HG03575 (cell line): ENCODE data around the gene IL1B.

ENCODE experiments used
- ATAC-seq: cut with Tn5 transposase; IDR thresholded peaks from one replicate; pipeline ENCODE4 v1.9.1; 2021; ENCODE audit not compliant: unreplicated experiment, insufficient number of reproducible peaks, low FRiP score; ENCODE audit errors: extremely low read depth

IL1B gene

DNA sequence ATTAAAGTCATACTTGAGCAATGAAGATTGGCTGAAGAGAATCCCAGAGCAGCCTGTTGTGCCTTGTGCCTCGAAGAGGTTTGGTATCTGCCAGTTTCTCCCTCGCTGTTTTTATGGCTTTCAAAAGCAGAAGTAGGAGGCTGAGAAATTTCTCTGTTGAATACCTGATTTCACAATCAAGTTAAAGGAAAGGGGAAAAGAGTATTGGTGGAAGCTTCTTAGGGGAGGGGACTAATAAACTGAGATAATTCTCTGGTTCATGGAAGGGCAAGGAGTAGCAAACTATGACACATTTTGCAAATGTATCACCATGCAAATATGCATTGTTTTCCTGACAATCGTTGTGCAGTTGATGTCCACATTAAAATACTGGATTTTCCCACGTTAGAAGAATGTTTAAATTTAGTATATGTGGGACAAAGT, at the start of gene IL1B:
IL1B (minus strand) TSS at position 85 of the 423 bp plus-strand sequence. CDS start 550 bp downstream, outside the sequence.
- no peak for ATAC-seq

DNA sequence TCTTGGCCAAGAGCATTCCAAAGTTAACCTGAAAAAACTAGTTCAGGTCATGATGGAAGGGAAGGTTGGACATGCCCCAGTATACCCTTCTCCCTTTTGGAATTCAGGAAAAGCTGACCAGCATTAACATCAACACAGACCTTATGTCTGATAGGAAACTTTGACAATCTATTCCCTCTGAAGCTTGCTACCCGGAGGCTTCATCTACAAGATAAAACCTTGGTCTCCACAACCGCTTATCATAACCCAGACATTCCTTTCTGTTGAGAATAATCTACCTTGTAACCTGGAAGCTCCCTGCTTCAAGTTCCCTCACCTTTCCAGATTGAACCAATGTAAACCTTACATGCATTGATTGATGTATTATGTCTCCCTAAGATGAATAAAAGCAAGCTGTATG, 49.7 kb upstream of the IL1B start:
- no peak for ATAC-seq

DNA sequence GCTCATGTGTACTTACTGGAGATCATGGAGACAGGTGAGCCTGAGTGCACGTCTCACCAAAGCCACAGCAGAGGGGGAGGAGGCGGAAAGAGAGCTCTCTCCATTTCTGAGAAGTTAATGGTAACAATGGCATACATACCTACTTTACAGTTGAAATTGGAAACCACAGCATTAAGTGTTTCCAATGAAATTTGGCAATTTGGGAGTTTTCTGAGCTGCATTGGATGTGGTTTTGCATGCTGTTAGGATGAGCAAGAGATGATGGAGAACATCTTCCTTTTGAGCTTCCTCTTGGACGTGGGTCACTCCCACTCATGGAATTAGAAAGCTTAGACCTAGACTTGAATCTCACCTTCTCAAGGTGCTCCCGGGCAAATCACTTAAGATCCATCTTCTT, 48.9 kb upstream of the IL1B start:
- ATAC-seq: no peak

DNA sequence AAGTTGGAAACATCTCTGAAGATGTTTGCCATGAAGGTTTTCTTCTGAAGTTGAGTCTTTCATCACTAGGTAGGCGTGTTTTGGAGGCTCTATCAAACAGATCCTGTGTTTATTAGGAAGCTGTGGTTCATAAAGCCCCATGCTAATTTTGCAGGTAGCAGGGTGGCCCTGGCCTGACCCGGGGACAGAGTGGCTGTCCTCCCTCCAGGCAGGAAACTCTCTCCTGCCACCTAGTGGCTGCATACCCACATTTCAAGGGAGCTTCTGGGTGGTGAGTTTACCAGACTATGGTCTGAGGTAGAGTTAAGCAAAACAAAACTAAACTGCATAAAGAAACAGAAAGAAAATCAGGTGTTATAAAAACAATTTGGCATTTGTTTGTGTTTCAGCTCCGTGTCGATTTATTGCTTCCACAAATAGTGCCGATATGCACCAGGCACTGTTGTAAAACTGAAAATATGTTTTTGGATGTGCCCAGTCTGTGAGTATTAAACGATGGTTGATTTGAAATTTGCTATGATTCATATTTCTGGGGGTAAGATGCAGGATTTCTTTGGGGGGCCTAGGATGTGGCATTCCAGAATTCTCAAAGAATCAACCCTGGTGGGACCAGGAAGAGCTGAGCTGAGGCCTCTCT, 48.4 kb upstream of the IL1B start:
- no peak for ATAC-seq

DNA sequence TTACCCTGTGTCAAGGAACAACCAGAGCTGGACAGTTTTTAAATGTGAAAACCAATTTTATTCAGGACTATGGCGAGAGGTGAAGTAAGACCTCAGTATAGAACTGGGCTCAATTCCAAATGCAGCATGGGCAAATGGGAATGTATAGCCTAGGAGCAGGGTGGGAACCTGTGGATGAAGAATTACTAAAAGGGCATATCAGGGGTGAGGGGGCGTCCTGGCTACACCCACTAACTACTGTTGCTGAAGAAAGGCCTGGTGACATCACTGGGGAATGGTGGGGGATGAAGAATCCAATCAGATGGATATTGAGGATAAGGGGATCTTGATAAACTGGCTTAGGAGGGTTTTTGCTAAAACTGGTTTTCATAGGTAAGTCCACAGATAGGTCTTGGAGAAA, 47.1 kb upstream of the IL1B start:
- ATAC-seq: no peak

DNA sequence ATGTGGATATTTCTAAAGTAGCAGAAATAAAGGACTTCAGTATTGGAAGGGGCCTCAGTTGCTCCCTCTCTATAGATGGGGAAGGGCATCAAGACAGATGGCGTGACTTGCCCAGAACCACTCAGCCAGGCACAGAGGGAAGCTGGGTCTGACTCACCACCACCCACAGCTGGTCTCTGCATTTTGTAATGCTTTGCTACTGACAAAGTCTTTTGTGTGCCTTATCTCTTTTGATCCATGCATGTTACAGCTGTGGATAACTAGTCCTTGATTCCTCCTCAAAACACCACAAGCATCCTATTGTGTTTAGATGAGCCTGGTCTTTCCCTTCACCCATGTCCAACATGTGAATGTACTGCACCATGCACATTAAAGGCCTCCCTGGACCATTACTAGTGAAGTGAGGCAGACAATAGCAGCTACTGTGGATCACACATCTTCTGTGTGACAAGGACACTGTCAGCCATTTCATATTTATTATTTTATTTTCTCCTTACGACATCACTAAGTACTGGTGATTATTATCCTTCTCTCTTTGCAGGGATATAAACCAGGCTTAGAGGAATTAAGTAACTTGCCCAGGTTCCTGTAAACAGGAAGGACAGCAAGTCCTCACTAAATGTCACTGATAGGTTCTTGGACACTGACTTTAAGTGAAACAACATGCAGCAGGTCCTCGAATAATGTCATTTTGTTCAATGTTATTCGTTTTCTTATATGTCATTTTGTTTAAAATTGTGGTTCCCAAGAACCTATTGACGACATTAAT, 44.8 kb upstream of the IL1B start:
- ATAC-seq: no peak

DNA sequence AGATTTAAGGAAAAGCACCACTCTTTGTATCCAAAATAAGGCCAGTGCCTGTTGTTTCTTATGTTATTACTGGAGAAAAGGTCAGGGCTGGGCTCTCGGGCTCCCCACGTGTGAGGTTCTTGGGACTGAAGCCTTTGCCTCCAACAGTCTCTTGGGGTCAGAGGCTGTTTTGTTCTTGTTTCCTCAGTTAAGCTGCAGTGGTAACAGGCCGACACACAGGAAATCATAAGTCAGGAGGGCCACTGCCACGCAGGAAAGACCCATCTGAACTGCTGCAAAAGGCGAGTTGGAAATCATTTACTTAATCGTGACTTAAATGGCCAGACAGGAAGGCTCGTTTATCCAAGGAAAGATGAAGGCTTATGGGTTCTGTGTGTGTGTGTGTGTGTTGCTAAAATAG, 44.1 kb upstream of the IL1B start:
- no peak for ATAC-seq

DNA sequence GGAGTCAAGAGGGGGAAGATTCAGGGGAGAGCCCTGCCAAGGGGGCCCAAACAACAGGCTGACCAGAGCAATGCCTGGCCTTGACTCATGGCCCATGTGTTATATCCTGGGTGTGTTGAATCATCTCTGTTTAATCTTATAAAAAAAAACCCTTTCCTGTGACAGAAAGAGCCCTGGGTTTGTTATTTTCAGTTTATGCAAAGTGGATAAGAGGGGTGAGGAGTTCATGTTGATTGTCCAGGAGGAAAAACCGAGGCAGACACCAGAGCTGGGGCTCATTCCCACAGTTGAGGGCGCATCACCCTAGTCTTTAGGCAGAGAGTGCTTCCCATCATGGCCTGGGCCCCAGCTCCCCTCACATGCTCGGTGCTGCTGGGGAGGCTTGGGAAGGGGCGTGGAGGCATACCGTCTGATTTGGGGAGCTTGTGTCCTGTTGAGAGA, 43.5 kb upstream of the IL1B start:
- no peak for ATAC-seq

DNA sequence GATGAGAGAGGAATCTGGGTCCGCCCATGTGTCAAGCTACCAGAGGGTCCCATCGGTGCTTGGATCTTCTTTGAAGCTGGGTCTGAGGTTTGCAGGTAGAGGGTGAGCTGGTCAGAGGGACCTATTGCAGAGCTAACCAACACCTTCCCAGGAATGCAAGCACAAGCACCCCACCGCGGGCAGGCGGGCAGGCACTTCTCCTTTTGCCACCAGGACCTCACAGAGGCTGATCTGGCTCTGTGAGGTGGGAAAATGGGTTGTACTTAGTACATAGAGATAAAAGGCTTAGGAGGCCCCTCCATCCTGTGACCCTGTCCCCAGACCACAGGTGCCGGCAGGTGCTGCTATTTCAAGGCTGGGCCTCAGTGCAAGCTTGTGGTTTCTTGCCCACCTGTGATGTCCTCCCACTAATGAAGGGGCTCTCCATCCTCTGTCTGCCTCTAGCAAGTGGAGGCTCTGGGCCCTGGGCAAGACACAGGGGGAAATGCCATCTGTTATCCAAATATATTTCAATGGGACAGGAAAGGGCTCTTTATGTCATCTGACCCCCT, 43.0 kb upstream of the IL1B start:
- no peak for ATAC-seq

DNA sequence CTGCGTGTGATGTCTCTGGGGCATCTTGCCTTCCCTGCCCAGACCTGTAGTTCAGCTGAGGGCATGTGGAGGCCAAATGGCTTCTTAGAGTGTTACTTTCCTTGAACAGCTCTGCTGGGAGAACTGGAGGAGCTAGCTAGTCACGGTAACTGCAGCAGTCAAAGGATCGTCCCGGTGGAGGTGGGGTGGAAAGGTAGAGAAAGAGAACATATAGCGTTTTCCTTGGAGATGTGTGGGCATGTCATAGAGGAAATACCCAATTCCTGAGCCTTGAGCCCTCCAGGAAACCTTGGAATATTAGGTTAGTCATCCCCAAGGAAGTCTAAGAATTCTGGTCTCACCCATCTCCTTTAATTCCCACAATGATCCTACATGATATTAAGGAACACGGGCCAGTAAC, 40.8 kb upstream of the IL1B start:
- no peak for ATAC-seq

DNA sequence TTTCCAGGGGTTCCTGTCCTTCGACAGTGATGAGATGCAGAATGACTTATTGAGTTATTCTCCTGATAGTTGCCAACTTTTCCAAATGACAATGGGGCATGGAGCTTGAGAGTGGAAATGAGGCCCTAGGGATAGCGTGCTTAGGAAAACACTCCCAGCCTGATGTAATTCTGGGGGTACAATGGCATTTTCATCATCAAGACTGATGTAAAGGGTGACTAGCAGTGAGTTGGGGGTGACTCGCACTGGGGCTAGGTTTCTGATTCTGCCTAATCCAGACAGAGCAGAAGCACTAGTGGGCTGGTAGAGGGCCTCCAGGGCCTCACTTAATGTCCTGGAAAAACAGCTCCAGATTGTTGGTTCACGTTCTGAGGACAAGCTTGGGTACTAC, 40.4 kb upstream of the IL1B start:
- no peak for ATAC-seq

DNA sequence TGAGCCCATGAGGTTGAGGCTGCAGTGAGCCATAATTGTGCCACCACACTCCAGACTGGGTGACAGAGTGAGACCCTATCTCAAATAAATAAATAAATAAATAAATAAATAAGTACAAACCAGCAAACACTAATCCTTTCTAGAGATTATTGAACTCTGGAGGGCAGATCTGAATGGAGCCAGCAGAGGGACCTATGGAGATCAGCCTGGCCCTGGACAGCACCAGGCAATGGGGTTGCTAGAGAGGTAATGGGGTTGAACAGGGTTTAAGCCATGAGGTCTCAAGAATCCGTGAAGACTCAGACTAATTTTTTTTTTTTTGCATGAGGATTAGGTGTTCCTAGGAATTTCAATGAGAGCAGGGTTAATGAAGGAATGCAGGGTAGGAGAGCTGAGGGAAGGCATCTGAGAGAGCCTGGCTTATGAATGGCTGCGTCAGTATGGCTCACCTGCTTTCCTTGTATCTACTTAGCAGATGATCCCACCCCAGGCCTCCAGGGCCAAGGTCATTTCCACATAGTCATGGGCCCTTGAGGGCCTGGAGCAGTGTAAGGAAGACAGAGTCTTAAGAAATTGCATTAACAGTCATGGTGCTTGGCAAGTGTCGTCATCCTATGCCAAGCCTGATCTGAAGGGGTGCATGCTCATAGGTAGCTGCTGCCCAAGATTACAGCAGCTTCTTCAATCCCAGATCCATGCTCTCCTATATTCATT, 39.8 kb upstream of the IL1B start:
- no peak for ATAC-seq

DNA sequence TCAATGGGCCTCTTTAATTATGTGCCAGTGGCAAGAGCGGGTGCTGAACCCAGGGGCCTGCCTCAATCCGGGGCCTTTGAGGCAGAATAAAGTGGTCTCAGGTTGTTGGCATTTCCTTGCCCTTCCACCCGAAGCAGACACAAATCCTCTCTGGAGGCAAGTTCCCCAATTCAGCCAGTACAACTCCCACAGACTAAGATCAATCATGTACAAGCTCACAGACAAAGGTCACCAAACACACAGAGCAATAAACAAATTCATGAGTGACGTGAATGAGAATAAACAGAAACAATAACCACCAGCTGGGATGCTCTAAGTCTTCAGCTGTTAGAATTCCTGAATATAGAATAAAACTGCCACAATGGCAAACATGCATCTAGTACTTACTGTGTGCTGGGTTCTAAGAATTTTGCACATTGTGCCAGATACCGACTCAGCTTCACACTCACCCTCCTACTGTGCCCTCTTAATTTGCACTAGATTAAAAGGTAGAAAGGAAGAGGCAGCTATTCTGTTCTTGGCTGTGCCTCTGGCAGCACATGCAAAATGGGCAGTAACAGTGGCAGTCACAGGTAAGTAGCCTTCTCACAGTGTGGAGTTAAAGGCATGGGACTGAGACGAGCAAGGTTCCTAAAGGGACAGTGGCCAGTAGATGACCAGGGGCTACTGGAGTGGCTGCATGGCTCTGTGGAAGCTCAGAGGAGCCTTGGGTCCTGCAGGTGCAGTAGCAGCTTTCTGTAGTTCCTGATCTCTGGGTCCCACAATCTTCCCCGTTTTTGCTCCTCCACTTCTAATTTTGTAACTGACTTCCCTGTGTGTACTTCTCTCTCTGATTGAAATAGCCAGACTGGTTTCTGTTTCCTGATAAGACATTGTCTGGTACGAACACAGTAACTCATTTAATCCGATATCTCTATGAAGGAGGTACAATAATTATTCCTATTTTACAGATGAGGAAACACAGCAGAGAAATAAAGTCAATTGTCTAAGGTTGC, 34.6 kb upstream of the IL1B start:
- ATAC-seq: no peak

DNA sequence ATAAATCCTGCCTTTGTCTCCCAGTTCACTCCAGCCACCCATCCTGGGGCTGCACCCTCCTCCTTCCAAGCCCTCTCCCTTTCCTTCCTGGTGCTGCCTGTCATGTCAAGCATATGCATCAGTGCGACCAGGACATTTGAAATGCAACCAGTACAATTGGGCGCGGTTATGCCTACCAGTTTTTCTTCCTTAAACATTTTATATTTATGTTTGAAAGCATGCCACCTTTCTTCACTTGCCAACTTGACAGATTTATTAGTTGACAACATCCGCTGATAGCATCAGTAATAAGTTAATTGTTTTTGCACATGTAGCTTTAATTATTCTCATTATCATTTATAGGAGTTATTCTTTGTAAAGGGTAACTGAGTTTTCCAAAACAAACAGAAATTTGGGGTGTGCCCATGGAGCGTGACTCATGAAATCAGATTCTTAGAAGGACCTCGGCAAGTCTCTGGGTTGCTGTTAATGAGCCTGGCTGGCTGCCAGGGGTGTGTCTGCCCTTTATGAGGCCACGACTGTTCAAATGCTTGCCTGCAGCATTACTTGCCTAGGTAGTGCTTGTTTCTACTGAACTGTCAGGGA, 32.8 kb upstream of the IL1B start:
- ATAC-seq: no peak

DNA sequence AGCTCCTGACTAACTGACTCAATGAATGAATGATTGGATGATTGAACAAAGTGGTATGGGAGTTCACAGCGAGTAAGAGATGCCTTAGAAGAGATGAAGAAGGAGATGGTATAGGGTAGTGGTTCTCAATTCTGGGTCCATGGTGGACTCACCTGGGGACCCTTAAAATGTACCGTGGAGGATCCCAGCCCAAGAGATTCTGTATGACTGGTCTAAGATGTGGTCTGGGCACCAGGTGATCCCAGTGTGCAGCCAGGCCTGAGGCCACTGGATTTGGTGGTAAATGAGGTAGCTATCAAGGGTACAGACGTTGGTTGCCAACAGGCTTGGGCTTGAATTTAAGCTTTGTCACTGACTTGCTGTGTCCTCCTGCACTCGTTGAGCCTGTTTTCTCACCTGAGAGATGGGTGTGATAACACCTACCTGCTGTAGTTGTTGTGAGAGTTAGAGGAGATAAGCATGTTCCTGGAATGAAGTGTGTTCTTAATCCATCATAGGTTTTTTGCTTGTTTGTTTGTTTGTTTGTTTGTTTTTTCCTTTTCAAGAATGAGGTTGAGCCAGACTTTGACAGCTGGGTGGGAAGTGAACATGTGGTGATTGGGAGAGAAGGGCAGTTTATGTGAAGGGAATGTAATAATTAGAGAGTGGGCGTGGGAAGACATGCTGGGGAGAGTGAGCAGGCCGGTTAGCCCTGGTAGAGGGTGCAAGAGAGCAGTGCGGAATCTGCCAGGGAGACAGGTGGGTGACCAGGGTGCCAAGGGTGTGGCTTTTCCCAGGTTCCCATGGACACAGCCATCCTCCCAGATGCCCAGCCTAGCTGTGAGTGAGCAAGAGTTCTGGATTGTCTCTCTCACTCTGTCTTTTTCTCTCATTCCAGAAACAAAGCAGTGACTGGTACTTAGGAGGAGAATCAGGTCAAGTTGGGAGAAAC, 31.4 kb upstream of the IL1B start:
- ATAC-seq: no peak

DNA sequence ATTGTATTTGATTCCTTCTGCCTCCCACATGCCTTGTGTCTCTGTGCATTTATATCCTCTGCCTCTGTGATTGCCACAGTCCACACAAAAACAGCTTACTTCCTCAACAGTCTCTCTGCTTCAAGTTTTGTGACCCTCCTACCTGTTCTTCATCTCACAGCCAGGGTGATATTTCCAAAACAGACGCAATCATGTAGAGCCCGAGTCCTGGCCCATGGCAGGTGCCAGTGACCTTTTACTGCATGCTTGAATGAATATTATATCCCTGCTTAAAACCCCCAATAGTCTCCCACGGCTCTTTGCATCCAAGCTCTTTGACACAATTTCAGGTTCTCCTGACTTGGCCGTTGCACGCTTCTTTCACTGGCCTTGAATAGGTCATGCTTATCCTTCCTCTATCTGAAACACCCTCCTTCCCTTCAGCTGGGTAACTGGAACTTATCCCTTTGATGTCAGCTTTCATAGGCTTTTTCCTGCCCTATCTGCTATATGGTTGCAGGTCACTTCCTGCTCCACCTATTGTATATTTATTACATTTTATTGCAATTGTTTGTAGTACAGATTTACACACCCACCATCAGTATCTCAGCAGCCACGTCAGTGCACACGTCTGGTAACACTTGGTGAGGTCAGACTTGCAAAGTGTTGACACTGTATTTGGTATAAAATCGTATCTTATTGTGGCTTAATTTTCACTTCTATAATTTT, 29.7 kb upstream of the IL1B start:
- no peak for ATAC-seq

DNA sequence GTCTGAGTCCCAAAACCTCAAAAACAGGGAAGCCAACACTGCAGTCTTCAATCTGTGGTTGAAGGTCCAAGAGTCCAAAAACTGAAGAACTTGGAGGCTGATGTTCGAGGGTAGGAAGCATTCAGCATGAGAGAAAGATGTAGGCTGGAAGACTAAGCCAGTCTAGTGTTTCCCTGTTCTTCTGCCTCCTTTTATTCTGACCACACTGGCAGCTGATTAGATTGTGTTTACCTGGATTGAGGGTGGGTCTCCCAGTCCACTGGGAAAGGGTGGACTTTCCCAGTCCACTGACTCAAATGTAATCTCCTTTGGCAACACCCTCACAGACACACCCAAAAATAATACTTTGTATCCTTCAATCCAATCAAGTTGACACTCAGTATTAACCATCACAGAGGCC, 27.5 kb upstream of the IL1B start:
- ATAC-seq: no peak
